ENCODE measurements around the gene QRICH1. TPM values are rescaled to one million over a fixed set of nuclear protein-coding genes. Genes with fewer than 3 reads are reported as not detected.

Gene QRICH1
- total and polyA plus RNA-seq, 10 donors: 35.9 to 127 (median 101) TPM

DNA sequence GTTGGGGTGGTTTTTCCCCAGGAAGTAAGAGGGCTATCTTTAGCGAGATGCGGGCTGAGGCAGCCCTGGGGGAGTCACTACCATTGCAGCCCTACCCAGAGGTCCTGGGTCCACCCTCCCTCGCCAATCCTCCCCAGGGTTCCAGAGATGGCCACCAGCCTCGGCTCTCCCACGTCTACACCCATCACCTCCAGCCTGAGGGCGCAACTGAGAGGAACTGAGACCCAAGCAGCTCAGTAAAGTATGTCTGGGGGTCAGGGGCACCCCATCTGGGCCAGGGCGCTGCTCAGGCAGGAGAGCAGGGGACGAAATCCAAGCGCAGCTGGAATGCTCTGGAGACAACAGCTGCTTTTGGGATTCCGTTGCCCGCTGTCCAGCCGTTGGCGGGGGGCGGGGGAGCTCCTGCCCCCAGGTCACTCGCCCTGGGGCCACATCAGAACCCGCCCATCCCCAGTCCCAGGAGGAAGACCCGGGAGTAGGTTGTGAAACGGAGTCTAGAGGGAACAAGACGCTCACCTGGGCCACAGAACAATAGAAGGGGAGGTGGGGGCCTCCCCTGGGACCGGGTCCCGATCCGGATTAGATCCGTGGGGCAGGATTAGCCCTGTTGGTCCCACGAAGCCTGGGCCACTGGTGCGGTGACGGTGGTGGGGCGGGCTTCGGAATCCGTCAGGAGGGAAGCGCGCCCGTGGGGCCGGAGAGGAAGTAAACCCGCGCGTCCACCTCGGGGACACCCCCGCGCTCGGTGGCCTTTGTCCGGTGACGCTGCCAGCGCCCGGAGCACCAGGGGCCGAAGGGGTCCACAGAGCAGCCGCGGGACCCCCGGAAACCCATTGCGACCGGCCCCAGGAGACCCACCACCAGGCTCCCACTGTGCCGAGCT is 73.3 kb downstream of the QRICH1 start:
- no peak for TF ChIP-seq POLR2A (IDR thresholded peaks at IDR 0.05)
- TF ChIP-seq, protein P1, sequence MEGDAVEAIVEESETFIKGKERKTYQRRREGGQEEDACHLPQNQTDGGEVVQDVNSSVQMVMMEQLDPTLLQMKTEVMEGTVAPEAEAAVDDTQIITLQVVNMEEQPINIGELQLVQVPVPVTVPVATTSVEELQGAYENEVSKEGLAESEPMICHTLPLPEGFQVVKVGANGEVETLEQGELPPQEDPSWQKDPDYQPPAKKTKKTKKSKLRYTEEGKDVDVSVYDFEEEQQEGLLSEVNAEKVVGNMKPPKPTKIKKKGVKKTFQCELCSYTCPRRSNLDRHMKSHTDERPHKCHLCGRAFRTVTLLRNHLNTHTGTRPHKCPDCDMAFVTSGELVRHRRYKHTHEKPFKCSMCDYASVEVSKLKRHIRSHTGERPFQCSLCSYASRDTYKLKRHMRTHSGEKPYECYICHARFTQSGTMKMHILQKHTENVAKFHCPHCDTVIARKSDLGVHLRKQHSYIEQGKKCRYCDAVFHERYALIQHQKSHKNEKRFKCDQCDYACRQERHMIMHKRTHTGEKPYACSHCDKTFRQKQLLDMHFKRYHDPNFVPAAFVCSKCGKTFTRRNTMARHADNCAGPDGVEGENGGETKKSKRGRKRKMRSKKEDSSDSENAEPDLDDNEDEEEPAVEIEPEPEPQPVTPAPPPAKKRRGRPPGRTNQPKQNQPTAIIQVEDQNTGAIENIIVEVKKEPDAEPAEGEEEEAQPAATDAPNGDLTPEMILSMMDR (IDR thresholded peaks at IDR 0.05 in 8 of 11, conservative IDR thresholded peaks at IDR 0.05 in 3 of 11): no peak
- no peak for TF ChIP-seq POLR2AphosphoS5 (IDR thresholded peaks at IDR 0.05)
- Histone ChIP-seq H3K4me1 (peaks cover 32 to 83% (median 64%) of the 10 kb centered on the region in 6 donors), H3K27ac (peak overlapping the region; percentile 98 to 100 (median 100)), H3K9me3 (no peaks in the 10 kb centered on the region), H3K4me3 (peak overlapping the region; percentile 67 to 96 (median 88)), H3K27me3 (replicated peaks in 1 of 7) (no peaks in the 10 kb centered on the region), H3K36me3 (peaks cover 0 to 45% (median 32%) of the 10 kb centered on the region in 6 donors)
- peak; percentile 95 for DNase-seq
- intact Hi-C loops (cut with DNase I; ENCODE audit: low total_unique reads): loop anchor here (10.0 kb wide), 1 partner anchor 84 kb away; the partner anchor contains the start of gene QARS1
- WGBS, 5 donors: 0 to 2% (median 1%) methylated on average over 8 to 51 of the region's 51 CpGs

- H3K4me3 ChIP-seq: peak overlapping the region; percentile 67 to 96 (median 88)
- WGBS, 5 donors: 20 to 37% (median 20%) methylated on average over 12 of the region's 12 CpGs
- peaks cover 0 to 45% (median 32%) of the 10 kb centered on the region in 6 donors for H3K36me3 ChIP-seq
- peak; percentile 78 for DNase-seq
- intact Hi-C loops (cut with DNase I; ENCODE audit: low total_unique reads): loop anchor here (10.0 kb wide), 1 partner anchor 85 kb away; the partner anchor contains the start of gene QARS1
- H3K27ac ChIP-seq: peak overlapping the region; percentile 98 to 100 (median 100)
- H3K9me3 ChIP-seq: no peaks in the 10 kb centered on the region
- peaks cover 32 to 76% (median 57%) of the 10 kb centered on the region in 6 donors for H3K4me1 ChIP-seq
- H3K27me3 ChIP-seq (replicated peaks in 1 of 7): no peaks in the 10 kb centered on the region
- TF ChIP-seq, protein P1 (IDR thresholded peaks at IDR 0.05 in 8 of 11, conservative IDR thresholded peaks at IDR 0.05 in 3 of 11): no peak
- TF ChIP-seq POLR2A (IDR thresholded peaks at IDR 0.05): no peak
- no peak for TF ChIP-seq POLR2AphosphoS5 (IDR thresholded peaks at IDR 0.05)
Measured at GRCh38 chr3:49019941-49020329, 73.9 kb downstream of the QRICH1 start.

- WGBS, 5 donors: 1 to 3% (median 3%) methylated on average over 17 to 18 of the region's 18 CpGs
- Histone ChIP-seq H3K4me1 (peaks cover 32 to 73% (median 52%) of the 10 kb centered on the region in 6 donors), H3K27ac (peak overlapping the region; percentile 64 to 100 (median 86)), H3K27me3 (replicated peaks in 1 of 7) (no peaks in the 10 kb centered on the region), H3K36me3 (peaks cover 0 to 45% (median 31%) of the 10 kb centered on the region in 6 donors), H3K4me3 (peak overlapping the region; percentile 88 to 100 (median 99)), H3K9me3 (no peaks in the 10 kb centered on the region)
- TF ChIP-seq POLR2AphosphoS5 (IDR thresholded peaks at IDR 0.05): no peak
- TF ChIP-seq POLR2A (IDR thresholded peaks at IDR 0.05): no peak
- TF ChIP-seq, protein P1 (IDR thresholded peaks at IDR 0.05 in 8 of 11, conservative IDR thresholded peaks at IDR 0.05 in 3 of 11): no peak
- DNase-seq: no peak
- intact Hi-C loops (cut with DNase I; ENCODE audit: low total_unique reads): no loop called here
Measured at GRCh38 chr3:49018707-49019006, 75.2 kb downstream of the QRICH1 start.
